Gastrocnemius medialis (tissue), 4 donors: Measurements from ENCODE around the gene MINDY4. TPM values are rescaled to one million over a fixed set of nuclear protein-coding genes. Genes with fewer than 3 reads are reported as not detected.

Source experiments
- ATAC-seq, 2 donors: fragments of 150-250 bp; one replicate each; pipeline ENCODE4 v1.9.1; 2016
- DNase-seq, 2 donors: peaks; one replicate each; pipeline ENCODE4 v3.0.0-alpha.2; 2019
- H3K27ac ChIP-seq, 4 donors: fragments of 200-600 bp; sonication (generic); 1 replicate in 1 of 4; 2 replicates in 3 of 4; pipeline ENCODE4 v1.5.1; 2016 to 2018; ENCODE audit warnings: mild to moderate bottlenecking in 2 of 4, moderate library complexity in 1 of 4
- H3K27me3 ChIP-seq, 3 donors: fragments of 200-600 bp; sonication (generic) in 2 of 3; 1 replicate in 1 of 3; 2 replicates in 2 of 3; pipeline versions ENCODE4 v1.5.1 to v1.6.0; 2016 to 2019; ENCODE audit warnings: mild to moderate bottlenecking in 1 of 3, moderate library complexity in 1 of 3
- H3K36me3 ChIP-seq, 2 donors: fragments of 200-600 bp; sonication (generic) in 1 of 2; one replicate each; pipeline ENCODE4 v1.5.1; 2017 to 2018
- H3K4me1 ChIP-seq, 2 donors: fragments of 200-600 bp; sonication (generic) in 1 of 2; one replicate each; pipeline ENCODE4 v1.5.1; 2016 to 2017; ENCODE audit warnings: mild to moderate bottlenecking in 2 of 2
- H3K4me3 ChIP-seq, 4 donors: fragments of 200-600 bp; sonication (generic) in 3 of 4; 1 replicate in 1 of 4; 2 replicates in 3 of 4; pipeline ENCODE4 v1.5.1; 2016 to 2019; ENCODE audit warnings: mild to moderate bottlenecking in 2 of 4
- H3K9me3 ChIP-seq, 3 donors: fragments of 200-600 bp; sonication (generic) in 2 of 3; 1 replicate in 1 of 3; 2 replicates in 2 of 3; pipeline ENCODE4 v1.5.1; 2016 to 2019
- POLR2A ChIP-seq, 2 donors: fragments of 450-650 bp; IDR thresholded peaks; one replicate each; pipeline ENCODE4 v1.6.1; 2017; ENCODE audit warnings: antibody characterized with exemption in 2 of 2, mild to moderate bottlenecking in 2 of 2, moderate library complexity in 2 of 2
- in situ Hi-C, 4 donors: fragments of 200-750 bp; cut with MboI; loops; one replicate each; pipeline versions ENCODE4 v1.15.0 to v1.8.0; 2017; ENCODE audit warnings: low sequenced_read_pairs in 4 of 4
- intact Hi-C: fragments of 100-400 bp; cut with DNase I; formaldehyde crosslinking; loops from one replicate; pipeline ENCODE4 v1.15.1; 2023; ENCODE audit warnings: low total_unique reads
- total RNA-seq, 4 donors: library from RNA; depleted of rRNA; stranded (reverse); fragments of >200 nt; gene quantifications; one replicate each; pipeline versions ENCODE4 v1.1.0 to v1.2.3, GENCODE V29; 2016
- TF ChIP-seq, protein P1 (sequence below), 5 experiments: fragments of 450-650 bp in 3 of 5; fragments of 200-600 bp in 2 of 5; sonication (generic) in 2 of 5; IDR thresholded peaks in 4 of 5; conservative IDR thresholded peaks in 1 of 5; 1 replicate in 4 of 5; 2 replicates in 1 of 5; pipeline ENCODE4 v1.5.1; 2016 to 2019; ENCODE audit warnings: antibody characterized with exemption in 5 of 5, mild to moderate bottlenecking in 3 of 5, moderate library complexity in 3 of 5

MINDY4 gene
- total RNA-seq, 4 donors from 2014 or later = 1.4 to 4.3 (median 3.0) TPM

DNA sequence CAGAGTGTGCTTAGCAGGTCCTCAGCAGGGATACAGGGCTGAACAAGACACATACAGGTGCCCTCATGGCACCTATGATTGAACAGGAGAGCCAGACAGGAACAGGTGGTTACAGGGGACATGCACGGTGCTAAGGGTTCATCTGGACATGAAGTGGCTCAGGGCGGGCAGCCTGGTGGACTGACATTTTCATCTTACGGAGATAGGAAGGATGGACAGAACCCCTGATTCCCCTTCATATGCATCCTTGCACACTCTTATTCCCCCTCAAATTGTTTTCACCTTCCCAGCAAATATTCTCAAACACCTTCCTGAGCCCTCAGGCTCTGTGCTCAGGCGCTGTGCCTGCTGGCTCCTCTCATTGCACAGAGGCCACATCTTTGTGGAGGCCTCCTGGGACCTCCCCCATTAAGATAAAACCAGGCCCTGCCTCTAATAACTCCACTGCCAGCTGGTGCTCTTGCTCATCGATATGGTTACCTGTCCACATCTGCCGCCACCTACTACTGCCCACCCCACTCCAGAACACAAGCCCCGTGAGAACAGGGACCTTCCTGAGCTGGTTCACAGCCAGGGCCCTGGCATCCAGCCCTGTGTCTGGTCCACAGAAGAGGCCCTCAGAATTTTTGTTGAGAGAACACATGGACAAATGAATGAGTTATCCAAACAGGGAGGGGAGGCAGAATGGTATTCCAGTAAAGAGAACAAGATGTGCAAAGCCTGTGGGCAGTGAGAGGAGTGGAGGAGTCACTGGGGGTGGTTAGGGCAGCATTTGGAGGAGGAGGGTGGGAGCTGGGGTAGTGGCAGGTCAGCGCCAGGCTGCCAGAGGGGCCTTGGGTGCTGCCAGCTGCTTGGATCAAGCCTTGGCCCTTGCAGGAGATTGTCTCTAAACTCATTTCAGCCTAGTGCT, 71.6 kb downstream of the MINDY4 start:
- TF ChIP-seq POLR2A (IDR thresholded peaks at IDR 0.05) = no peak
- TF ChIP-seq, protein P1, sequence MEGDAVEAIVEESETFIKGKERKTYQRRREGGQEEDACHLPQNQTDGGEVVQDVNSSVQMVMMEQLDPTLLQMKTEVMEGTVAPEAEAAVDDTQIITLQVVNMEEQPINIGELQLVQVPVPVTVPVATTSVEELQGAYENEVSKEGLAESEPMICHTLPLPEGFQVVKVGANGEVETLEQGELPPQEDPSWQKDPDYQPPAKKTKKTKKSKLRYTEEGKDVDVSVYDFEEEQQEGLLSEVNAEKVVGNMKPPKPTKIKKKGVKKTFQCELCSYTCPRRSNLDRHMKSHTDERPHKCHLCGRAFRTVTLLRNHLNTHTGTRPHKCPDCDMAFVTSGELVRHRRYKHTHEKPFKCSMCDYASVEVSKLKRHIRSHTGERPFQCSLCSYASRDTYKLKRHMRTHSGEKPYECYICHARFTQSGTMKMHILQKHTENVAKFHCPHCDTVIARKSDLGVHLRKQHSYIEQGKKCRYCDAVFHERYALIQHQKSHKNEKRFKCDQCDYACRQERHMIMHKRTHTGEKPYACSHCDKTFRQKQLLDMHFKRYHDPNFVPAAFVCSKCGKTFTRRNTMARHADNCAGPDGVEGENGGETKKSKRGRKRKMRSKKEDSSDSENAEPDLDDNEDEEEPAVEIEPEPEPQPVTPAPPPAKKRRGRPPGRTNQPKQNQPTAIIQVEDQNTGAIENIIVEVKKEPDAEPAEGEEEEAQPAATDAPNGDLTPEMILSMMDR (IDR thresholded peaks at IDR 0.05 in 4 of 5, conservative IDR thresholded peaks at IDR 0.05 in 1 of 5) = no peak
- no peaks in the 10 kb centered on the region for H3K9me3 ChIP-seq
- H3K4me3 ChIP-seq = no peak overlapping the region
- in situ Hi-C loops (no loop called here), intact Hi-C loops (no loop called here)
- no peak overlapping the region for H3K27ac ChIP-seq
- DNase-seq (no peak), ATAC-seq (no peak)
- H3K27me3 ChIP-seq = no peaks in the 10 kb centered on the region
- H3K36me3 ChIP-seq = no peaks in the 10 kb centered on the region
- H3K4me1 ChIP-seq = peaks cover 0 to 7% of the 10 kb centered on the region in 2 donors

DNA sequence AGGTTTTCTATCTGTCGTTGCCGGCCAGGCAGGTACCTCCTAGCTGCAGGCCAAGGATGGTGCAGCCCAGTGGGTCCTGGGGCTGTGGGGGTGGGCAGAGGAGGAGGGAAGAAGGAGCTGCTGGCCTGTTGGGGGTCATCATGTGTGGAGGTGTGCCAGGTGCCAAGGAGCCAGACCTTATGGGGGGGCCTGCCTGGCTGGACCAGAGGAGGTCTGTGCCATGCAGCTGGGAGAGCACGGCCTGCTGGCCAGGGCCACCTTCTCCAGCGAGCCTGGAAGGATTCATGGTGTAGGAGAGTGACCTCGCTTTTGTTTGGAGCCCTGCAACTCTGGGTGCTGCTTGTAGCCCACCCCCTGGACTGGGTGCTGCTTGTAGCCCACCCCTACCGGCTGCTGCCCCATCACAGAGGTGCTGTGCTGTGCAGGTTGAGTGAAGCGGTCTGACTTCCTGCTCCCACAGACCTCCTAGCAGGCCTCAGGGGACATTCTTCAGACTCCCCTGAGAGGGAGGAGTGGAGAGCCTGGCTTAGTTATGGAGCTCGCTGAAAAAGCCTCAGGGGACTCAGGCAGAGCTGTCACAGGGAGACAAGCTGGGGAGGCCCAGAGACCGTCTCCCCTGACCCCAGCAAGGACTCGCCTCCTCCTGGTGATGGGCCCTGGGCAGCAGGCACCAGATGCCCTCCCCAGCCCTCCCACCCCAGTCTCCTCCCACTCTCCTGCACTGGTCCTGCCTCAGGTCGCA, 72.7 kb downstream of the MINDY4 start:
- H3K9me3 ChIP-seq = no peaks in the 10 kb centered on the region
- H3K36me3 ChIP-seq = no peaks in the 10 kb centered on the region
- intact Hi-C loops = no loop called here
- H3K4me3 ChIP-seq = no peak overlapping the region
- no peaks in the 10 kb centered on the region for H3K27me3 ChIP-seq
- H3K27ac ChIP-seq = no peak overlapping the region
- in situ Hi-C loops = no loop called here
- H3K4me1 ChIP-seq = peaks cover 0 to 7% of the 10 kb centered on the region in 2 donors
- DNase-seq (no peak), ATAC-seq (no peak)
- TF ChIP-seq, protein P1 (IDR thresholded peaks at IDR 0.05 in 4 of 5, conservative IDR thresholded peaks at IDR 0.05 in 1 of 5) = no peak
- TF ChIP-seq POLR2A (IDR thresholded peaks at IDR 0.05) = no peak

DNA sequence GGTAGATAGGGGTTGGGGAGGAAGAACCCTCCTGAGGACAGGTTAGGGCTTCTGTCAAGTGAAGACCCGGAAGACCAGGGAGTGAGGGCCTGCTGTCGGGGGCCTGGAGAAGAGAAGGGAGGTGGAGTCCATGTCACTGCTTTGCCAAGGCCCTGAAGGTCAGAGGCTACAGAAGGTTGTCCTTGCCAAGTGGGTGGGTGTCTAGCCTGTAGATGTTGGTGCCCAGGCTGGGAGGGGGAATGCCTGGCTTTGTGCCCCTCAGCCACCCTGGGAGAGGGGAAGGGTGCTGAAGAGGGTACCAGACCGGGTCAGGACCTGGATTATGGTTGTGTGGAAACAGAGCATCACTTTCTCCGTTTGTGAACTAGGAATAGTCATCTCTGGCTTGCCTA, 73.3 kb downstream of the MINDY4 start:
- in situ Hi-C loops (no loop called here), intact Hi-C loops (no loop called here)
- Histone ChIP-seq H3K36me3 (no peaks in the 10 kb centered on the region), H3K27me3 (no peaks in the 10 kb centered on the region), H3K4me3 (no peak overlapping the region), H3K9me3 (no peaks in the 10 kb centered on the region), H3K4me1 (peaks cover 0 to 10% of the 10 kb centered on the region in 2 donors), H3K27ac (no peak overlapping the region)
- no peak for TF ChIP-seq POLR2A (IDR thresholded peaks at IDR 0.05)
- TF ChIP-seq, protein P1 (IDR thresholded peaks at IDR 0.05 in 4 of 5, conservative IDR thresholded peaks at IDR 0.05 in 1 of 5) = no peak
- DNase-seq (no peak), ATAC-seq (no peak)

DNA sequence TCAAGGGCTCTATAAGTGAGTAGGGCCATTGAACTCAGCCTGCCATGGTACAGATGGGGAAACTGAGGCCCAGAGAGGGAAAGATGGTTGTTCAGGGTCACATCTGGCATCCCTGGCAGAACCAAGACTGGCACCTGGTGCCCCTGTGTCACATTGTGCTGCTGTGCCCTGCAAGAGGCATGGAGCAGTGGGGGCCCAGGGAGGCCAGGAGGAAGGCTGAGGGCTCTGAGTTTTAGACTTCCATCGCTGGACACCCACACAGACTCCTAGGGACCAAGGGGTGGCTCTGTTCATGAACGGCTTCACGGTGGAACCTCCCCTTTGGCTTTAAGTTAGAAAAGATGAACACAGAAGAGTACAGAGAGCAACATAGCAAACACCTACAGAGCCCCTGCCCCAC, 73.7 kb downstream of the MINDY4 start:
- in situ Hi-C loops = no loop called here
- TF ChIP-seq, protein P1 (IDR thresholded peaks at IDR 0.05 in 4 of 5, conservative IDR thresholded peaks at IDR 0.05 in 1 of 5) = no peak
- no peak for TF ChIP-seq POLR2A (IDR thresholded peaks at IDR 0.05)
- DNase-seq = no peak
- intact Hi-C loops = no loop called here
- Histone ChIP-seq H3K4me1 (peaks cover 0 to 10% of the 10 kb centered on the region in 2 donors), H3K36me3 (no peaks in the 10 kb centered on the region), H3K9me3 (no peaks in the 10 kb centered on the region), H3K4me3 (no peak overlapping the region), H3K27ac (peak overlapping the region in 2 of 4 donors; percentile 39 to 65), H3K27me3 (no peaks in the 10 kb centered on the region)
- ATAC-seq = no peak
